Neutrophil (primary cell): ENCODE results near the gene PWP2.

Source experiments
- H3K27ac ChIP-seq: fragments of 200-600 bp; sonication (generic); 2 replicates; pipeline ENCODE4 v1.5.1; 2016; ENCODE audit warnings: mild to moderate bottlenecking, moderate library complexity
- H3K27me3 ChIP-seq: fragments of 200-600 bp; sonication (generic); 2 replicates; pipeline ENCODE4 v1.6.0; 2016; ENCODE audit warnings: mild to moderate bottlenecking
- H3K36me3 ChIP-seq: fragments of 200-600 bp; sonication (generic); 2 replicates; pipeline ENCODE4 v1.5.1; 2017
- H3K4me1 ChIP-seq, 2 experiments: fragments of 200-600 bp in 1 of 2; sonication (generic) in 1 of 2; 1 replicate in 1 of 2; 2 replicates in 1 of 2; pipeline versions ENCODE4 v1.5.1 to v1.6.1; 2013 to 2016; ENCODE audit warnings: low read depth in 1 of 2, low read length in 1 of 2, mild to moderate bottlenecking in 1 of 2, moderate library complexity in 1 of 2; ENCODE audit not compliant: control insufficient read depth in 1 of 2, insufficient read depth in 1 of 2
- H3K4me3 ChIP-seq, 2 experiments: fragments of 200-600 bp in 1 of 2; sonication (generic) in 1 of 2; 1 replicate in 1 of 2; 2 replicates in 1 of 2; pipeline ENCODE4 v1.5.1; 2013 to 2016; ENCODE audit warnings: low read depth in 1 of 2, low read length in 1 of 2, mild to moderate bottlenecking in 1 of 2, moderate library complexity in 1 of 2
- H3K9me3 ChIP-seq: fragments of 200-600 bp; sonication (generic); 2 replicates; pipeline ENCODE4 v1.5.1; 2016
- TF ChIP-seq, protein P1 (sequence below): fragments of 200-600 bp; sonication (generic); IDR thresholded peaks from 2 replicates; pipeline ENCODE4 v1.5.1; 2016; ENCODE audit warnings: antibody characterized with exemption

The PWP2 gene

GRCh38 chr21:44070391-44070790 lies 36.8 kb upstream of the PWP2 start:
- Histone ChIP-seq H3K4me3 (no peak overlapping the region), H3K4me1 (peaks cover 0 to 6% of the 10 kb centered on the region in 2 experiments), H3K36me3 (peaks cover 84% of the 10 kb centered on the region), H3K27me3 (no peaks in the 10 kb centered on the region), H3K9me3 (no peaks in the 10 kb centered on the region), H3K27ac (no peak overlapping the region)
- TF ChIP-seq, protein P1, sequence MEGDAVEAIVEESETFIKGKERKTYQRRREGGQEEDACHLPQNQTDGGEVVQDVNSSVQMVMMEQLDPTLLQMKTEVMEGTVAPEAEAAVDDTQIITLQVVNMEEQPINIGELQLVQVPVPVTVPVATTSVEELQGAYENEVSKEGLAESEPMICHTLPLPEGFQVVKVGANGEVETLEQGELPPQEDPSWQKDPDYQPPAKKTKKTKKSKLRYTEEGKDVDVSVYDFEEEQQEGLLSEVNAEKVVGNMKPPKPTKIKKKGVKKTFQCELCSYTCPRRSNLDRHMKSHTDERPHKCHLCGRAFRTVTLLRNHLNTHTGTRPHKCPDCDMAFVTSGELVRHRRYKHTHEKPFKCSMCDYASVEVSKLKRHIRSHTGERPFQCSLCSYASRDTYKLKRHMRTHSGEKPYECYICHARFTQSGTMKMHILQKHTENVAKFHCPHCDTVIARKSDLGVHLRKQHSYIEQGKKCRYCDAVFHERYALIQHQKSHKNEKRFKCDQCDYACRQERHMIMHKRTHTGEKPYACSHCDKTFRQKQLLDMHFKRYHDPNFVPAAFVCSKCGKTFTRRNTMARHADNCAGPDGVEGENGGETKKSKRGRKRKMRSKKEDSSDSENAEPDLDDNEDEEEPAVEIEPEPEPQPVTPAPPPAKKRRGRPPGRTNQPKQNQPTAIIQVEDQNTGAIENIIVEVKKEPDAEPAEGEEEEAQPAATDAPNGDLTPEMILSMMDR, result no peak

GRCh38 chr21:44071359-44072104 lies 35.7 kb upstream of the PWP2 start:
- TF ChIP-seq, protein P1, result no peak
- H3K36me3 ChIP-seq, result peaks cover 85% of the 10 kb centered on the region

DNA sequence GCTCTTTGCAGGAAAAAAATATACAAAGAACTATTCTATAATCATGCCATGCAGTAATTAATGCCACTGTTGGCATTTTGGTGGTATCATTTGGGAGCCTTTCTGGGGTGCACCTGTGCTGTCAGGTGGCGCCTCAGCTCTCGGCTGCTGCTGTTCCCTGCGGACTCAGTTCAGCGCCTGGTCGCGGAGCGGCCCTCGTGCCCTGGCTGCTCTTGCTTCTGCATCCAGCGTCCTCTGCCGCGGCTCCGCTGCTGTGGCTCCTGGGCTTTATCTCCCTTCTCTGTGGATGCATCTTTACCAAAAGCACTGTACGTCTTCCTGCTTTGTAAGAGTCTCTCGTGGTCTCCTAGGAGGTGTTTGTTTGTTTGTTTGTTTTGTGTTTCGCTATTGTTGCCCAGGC lies 35.1 kb upstream of the PWP2 start:
- H3K4me1 ChIP-seq, result no peaks in the 10 kb centered on the region
- H3K9me3 ChIP-seq, result no peaks in the 10 kb centered on the region
- H3K27ac ChIP-seq, result no peak overlapping the region
- H3K36me3 ChIP-seq, result peaks cover 86% of the 10 kb centered on the region
- TF ChIP-seq, protein P1, result no peak
- no peaks in the 10 kb centered on the region for H3K27me3 ChIP-seq
- H3K4me3 ChIP-seq, result no peak overlapping the region

More at GRCh38 chr21:44071359-44072104, 35.7 kb upstream of the PWP2 start:
- Histone ChIP-seq H3K4me1 (no peaks in the 10 kb centered on the region), H3K27ac (no peak overlapping the region), H3K9me3 (no peaks in the 10 kb centered on the region), H3K27me3 (no peaks in the 10 kb centered on the region), H3K4me3 (no peak overlapping the region)

- H3K27me3 ChIP-seq, result no peaks in the 10 kb centered on the region
- H3K9me3 ChIP-seq, result no peaks in the 10 kb centered on the region
- no peaks in the 10 kb centered on the region for H3K4me1 ChIP-seq
- no peak overlapping the region for H3K27ac ChIP-seq
- H3K36me3 ChIP-seq, result peaks cover 97% of the 10 kb centered on the region
- TF ChIP-seq, protein P1, result no peak
- H3K4me3 ChIP-seq, result no peak overlapping the region
These were observed 32.8 kb upstream of the PWP2 start for GRCh38 chr21:44074315-44074958.

GRCh38 chr21:44076316-44076715 lies 30.9 kb upstream of the PWP2 start:
- Histone ChIP-seq H3K27me3 (no peaks in the 10 kb centered on the region), H3K4me3 (no peak overlapping the region), H3K4me1 (no peaks in the 10 kb centered on the region), H3K27ac (no peak overlapping the region), H3K36me3 (peaks cover 95% of the 10 kb centered on the region), H3K9me3 (no peaks in the 10 kb centered on the region)
- TF ChIP-seq, protein P1, result no peak
